GM23338 (cell line): Measurements from ENCODE around the gene MAD2L2.

Source experiments
- CREB1 ChIP-seq: fragments of 250-450 bp; sonication (Bioruptor Pico); IDR thresholded peaks from 2 replicates; pipeline ENCODE4 v1.5.0; 2020; ENCODE audit warnings: low read depth, mild to moderate bottlenecking, moderate library complexity
- ETS1 ChIP-seq: IDR thresholded peaks from 2 replicates; pipeline ENCODE4 v1.6.1; 2016; ENCODE audit warnings: antibody characterized with exemption
- EZH2 ChIP-seq: fragments of 200-600 bp; sonication (generic); IDR thresholded peaks from one replicate; pipeline ENCODE4 v1.8.0; 2017; ENCODE audit warnings: antibody characterized with exemption, mild to moderate bottlenecking, low read depth; ENCODE audit not compliant: unreplicated experiment
- EZH2phosphoT487 ChIP-seq: fragments of 200-600 bp; sonication (generic); IDR thresholded peaks from one replicate; pipeline ENCODE4 v1.8.1; 2018; ENCODE audit warnings: antibody characterized with exemption; ENCODE audit not compliant: unreplicated experiment
- JUNB ChIP-seq: IDR thresholded peaks from one replicate; pipeline ENCODE4 v1.6.1; 2016; ENCODE audit warnings: antibody characterized with exemption; ENCODE audit not compliant: unreplicated experiment
- NANOG ChIP-seq: IDR thresholded peaks from 2 replicates; pipeline ENCODE4 v1.6.1; 2016; ENCODE audit warnings: antibody characterized with exemption, borderline replicate concordance
- POLR2AphosphoS5 ChIP-seq: IDR thresholded peaks from 2 replicates; pipeline ENCODE4 v1.6.1; 2016; ENCODE audit warnings: antibody characterized with exemption, low read depth
- REST ChIP-seq: IDR thresholded peaks from one replicate; pipeline ENCODE4 v1.6.1; 2018; ENCODE audit warnings: antibody characterized with exemption; ENCODE audit not compliant: unreplicated experiment
- STAT1 ChIP-seq: IDR thresholded peaks from one replicate; pipeline ENCODE4 v1.6.1; 2016; ENCODE audit warnings: antibody characterized with exemption; ENCODE audit not compliant: unreplicated experiment
- ZNF114 ChIP-seq: fragments of 250-450 bp; sonication (Bioruptor Pico); IDR thresholded peaks from 2 replicates; pipeline ENCODE4 v1.5.0; 2020; ENCODE audit warnings: mild to moderate bottlenecking, moderate library complexity
- ZNF331 ChIP-seq: fragments of 250-450 bp; sonication (Bioruptor Pico); IDR thresholded peaks from 2 replicates; pipeline ENCODE4 v1.5.0; 2020; ENCODE audit warnings: low read depth, mild to moderate bottlenecking, moderate library complexity
- ZNF462 ChIP-seq: fragments of 250-450 bp; sonication (Bioruptor Pico); IDR thresholded peaks from 2 replicates; pipeline ENCODE4 v1.5.0; 2020; ENCODE audit warnings: mild to moderate bottlenecking, moderate library complexity
- TF ChIP-seq, protein P1 (sequence below), 2 experiments: fragments of 200-600 bp in 1 of 2; sonication (generic) in 1 of 2; conservative IDR thresholded peaks; 2 replicates each; pipeline versions ENCODE4 v1.5.1 to v1.6.1; 2016 to 2017; ENCODE audit warnings: antibody characterized with exemption in 2 of 2, low read depth in 2 of 2, mild to moderate bottlenecking in 2 of 2, moderate library complexity in 1 of 2

DNA sequence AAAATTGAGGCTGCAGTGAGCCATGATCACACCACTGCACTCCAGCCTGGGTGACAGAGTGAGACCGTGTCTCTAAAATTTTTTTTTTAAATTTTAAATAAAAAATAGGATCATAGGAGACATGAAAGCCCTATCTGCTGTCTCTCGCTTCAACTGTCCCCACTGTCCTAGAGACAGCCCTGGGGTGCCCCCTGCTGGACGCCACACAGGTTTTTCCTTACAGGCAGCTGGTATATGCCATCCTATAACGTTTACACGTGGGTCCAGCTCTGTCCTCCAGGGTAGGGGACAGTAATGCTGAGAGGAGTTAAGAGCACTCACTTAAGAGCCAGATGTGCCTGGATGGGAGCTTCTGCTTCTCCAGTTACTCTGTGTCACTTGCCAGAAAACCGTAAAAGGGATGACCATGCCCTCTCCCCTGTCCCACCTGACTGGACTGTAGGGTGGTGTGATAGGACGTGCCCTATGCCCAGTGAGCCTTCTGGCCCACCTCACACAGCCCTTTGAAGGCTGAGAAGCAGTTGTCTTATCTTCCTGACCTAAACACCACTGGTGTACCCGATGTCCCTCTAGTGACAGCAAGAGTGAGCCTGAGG, 35.2 kb downstream of the MAD2L2 start:
- TF ChIP-seq, protein P1, sequence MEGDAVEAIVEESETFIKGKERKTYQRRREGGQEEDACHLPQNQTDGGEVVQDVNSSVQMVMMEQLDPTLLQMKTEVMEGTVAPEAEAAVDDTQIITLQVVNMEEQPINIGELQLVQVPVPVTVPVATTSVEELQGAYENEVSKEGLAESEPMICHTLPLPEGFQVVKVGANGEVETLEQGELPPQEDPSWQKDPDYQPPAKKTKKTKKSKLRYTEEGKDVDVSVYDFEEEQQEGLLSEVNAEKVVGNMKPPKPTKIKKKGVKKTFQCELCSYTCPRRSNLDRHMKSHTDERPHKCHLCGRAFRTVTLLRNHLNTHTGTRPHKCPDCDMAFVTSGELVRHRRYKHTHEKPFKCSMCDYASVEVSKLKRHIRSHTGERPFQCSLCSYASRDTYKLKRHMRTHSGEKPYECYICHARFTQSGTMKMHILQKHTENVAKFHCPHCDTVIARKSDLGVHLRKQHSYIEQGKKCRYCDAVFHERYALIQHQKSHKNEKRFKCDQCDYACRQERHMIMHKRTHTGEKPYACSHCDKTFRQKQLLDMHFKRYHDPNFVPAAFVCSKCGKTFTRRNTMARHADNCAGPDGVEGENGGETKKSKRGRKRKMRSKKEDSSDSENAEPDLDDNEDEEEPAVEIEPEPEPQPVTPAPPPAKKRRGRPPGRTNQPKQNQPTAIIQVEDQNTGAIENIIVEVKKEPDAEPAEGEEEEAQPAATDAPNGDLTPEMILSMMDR (conservative IDR thresholded peaks at IDR 0.05; ENCODE audit: low read depth in 2 of 2), result peak; percentile 78 to 88
- TF ChIP-seq JUNB (no peak), EZH2 (no peak), EZH2phosphoT487 (no peak), POLR2AphosphoS5 (no peak), ETS1 (no peak), ZNF331 (CRISPR knock-in tag) (no peak), REST (no peak), STAT1 (no peak), CREB1 (CRISPR knock-in tag) (no peak), NANOG (no peak), ZNF114 (no peak), ZNF462 (CRISPR knock-in tag) (no peak)
